ENCODE data around the gene LEMD3.
"Not testable (repeated sequence)": the region's sequence is repeated elsewhere in the genome, so short reads cannot be mapped to it uniquely, and the experiment has no call there.

LEMD3 gene

DNA sequence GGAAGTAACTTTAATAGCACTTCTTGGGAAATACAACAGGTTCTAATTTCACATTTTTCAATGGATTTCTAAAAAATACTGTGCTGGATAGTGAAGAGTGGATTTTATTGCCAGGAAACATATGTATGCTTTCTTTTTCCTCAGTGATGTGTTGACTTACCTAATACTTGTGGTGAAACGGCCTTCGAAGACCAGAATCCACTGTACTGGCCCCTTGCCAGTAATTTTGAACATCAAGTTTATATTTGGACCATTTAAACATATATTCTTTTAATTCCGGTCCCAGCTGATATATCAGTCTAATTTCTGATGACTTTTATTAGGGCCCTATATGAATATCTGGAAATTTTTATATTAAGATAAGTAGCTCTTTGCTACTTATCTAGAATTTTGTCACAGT is 110.9 kb downstream of the LEMD3 start:
- DNase-seq, result no peak

DNA sequence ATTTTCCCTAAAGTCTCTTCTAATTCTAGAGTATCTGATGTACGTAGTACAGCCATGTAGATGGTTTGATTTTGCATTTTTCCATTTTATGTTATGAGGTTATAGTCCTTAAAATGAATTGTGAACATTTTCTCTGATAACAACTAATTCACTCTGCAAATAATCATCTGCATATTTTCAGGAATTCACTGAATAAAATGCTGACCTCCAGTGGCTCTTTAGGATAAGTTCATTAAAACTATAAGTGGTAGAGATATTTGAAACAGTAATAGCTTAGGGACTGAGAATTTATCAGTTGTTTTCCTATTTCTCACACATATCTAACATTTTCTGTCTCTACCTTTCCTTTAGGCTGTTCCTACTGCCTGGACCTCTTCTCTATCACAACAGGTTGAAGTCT is 113.5 kb downstream of the LEMD3 start:
- no peak for DNase-seq

DNA sequence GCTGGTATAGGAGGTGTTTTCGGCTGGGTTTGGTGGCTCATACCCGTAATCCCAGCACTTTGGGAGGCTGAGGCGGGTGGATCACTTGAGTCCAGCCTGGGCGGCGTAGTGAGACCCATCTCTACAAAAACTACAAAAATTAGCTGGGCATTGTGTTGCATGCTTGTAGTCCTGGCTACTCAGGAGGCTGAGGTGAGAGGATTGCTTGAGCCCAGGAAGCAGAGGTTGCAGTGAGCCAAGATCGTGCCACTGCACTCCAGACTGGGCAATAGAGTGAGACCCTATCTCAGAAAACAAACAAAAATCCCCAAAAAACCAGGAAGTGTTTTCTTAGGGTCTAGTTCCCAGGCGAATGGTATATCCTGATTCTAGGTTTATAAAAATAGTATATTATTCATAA is 116.1 kb downstream of the LEMD3 start:
- DNase-seq, result not testable (repeated sequence)

DNA sequence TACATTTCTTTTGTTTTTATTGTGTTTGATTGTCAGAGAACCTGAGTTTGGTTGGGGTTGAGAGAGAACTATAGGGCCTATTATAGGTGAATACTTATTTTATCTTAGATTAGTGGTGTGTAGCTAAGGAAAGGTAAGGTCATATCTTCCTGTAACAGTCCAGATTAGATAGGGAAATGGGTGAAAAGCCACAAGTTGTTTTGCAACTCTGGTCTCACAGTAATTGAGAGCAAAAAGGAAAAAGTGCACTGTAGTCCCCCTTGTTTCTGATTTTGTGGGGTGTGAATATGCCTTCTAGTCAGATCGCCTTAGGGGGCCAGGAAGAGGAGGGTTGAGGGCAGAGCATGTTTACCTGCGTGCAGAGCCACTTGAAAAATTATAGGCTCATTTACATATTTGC is 118.0 kb downstream of the LEMD3 start:
- no peak for DNase-seq

DNA sequence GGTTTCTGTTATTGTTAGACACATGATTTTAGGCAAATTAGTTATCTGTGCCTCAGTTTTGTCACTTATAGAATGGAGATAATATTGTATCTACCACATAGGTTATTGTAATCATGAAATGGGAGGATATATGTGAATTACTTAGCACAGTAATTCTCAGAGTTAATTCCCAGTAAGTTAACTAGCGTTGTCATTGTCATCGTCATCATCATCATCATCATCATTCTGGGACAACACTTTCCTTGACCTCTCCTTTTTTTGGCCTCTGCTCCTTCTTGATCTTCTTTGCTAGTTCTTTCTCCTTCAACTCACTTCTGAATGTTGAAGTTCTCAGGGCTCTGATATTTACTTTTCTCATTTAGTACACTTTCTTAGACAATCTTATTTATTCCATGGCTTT is 122.9 kb downstream of the LEMD3 start:
- DNase-seq, result no peak

DNA sequence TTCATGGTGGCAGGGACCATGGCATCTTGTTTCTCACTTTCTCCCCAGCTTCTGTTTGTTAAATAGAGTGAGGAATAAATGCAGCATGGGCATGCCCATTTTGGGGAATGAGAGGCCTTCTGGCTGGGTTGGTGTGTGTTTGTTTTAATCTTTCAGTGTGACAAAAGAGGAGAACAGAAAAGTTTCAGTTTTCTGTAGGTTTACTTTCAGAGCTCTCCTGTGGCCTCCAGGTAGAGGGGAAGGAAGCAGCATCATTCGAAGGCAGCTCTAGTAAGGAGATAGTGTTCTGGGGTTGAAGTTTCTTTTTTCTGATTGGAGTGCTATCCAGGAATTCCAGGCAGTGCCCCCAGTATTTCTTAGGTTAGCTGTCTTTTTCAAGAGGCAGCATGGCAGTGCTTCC is 124.4 kb downstream of the LEMD3 start:
- DNase-seq, result no peak

DNA sequence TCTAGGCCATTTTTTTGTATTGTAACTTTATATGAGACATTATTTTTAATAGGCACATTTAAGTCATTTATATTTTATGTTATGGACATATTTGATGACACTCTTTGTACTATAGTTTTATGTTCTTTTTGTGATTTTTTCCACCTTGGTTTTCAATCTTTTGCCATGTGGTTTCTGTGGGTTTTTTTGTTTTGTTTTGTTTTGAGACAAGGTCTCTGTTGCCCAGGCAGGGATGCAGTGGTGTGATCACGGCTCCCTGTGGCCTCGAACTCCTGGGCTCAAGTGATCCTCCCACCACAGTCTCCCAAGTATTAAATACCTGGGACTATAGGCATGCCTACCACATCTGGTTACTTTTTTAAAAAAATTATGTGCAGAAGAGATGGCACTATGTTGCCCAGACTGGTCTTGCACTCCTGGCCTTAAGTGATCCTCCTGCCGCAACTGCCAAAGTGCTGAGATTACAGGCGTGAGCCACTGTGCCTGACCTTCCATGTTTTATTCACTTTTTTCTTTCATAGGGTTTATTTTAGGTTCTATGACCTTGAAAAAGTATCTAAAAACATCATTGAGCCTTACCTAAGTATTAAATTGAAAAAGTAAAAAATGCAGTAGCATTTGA is 125.4 kb downstream of the LEMD3 start:
- DNase-seq, result no peak

DNA sequence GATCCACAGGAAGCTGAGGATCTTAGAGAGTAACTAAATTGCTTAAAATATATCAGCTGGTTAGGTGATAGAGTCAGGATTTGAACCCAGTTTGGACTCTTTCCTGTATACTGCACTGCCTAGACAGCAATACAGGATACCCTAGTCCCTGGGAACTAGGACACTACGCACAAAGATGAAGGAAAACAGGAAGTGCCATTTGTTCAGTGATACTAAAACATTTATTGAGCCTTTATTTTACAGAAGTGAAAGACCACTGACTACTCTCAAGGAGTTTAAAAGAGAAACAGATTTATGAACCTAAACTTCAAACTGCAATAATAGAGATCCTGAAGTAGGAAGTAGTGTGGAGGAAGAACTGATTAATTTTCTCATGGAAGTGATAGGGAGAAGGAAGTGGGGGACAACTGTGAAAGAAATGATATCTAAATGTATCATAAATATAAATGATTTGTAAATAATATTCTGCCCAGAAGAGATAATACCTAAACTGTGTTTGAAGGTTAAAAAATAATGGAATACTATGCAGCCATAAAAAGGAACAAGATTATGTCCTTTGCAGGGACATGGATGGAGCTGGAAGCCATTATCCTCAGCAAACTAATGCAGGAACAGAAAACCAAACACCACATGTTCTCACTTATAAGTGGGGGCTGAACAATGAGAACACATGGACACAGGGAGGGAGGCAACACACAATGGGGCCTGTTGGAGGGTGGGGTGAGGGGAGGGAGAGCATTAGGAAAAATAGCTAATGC is 127.3 kb downstream of the LEMD3 start:
- DNase-seq, result no peak

Measured in NCI-H526 treated with DMSO at 0.1 percent for 48 hours (cell line).